GM21381 (cell line): Measurements from ENCODE around the gene ALDH3B1.
A peak's percentile ranks its signal among the peaks of the same experiment; 100 is the strongest.

ENCODE experiments used
- ATAC-seq: cut with Tn5 transposase; IDR thresholded peaks from one replicate; pipeline ENCODE4 v1.9.1; 2021; ENCODE audit warnings: mild to moderate bottlenecking, moderate library complexity; ENCODE audit not compliant: unreplicated experiment

ALDH3B1 gene

GRCh38 chr11:68027667-68028066 is 17.5 kb downstream of the ALDH3B1 start:
- ATAC-seq = no peak

- no peak for ATAC-seq
Observed at GRCh38 chr11:68028802-68029545, 18.8 kb downstream of the ALDH3B1 start.

GRCh38 chr11:68030318-68031143 is 20.4 kb downstream of the ALDH3B1 start, which contains the start of gene NDUFS8:
NDUFS8 (plus strand) TSS chr11:68030681; CDS start chr11:68032152, 1,471 bp downstream.
- peak; percentile 90 for ATAC-seq

- ATAC-seq = no peak
Observed at GRCh38 chr11:68031144-68031464, 21.0 kb downstream of the ALDH3B1 start.

GRCh38 chr11:68032003-68032402 is 21.9 kb downstream of the ALDH3B1 start:
- no peak for ATAC-seq

GRCh38 chr11:68032997-68033707 is 23.0 kb downstream of the ALDH3B1 start:
- ATAC-seq = no peak

- ATAC-seq = no peak
Observed at GRCh38 chr11:68033708-68034045, 23.6 kb downstream of the ALDH3B1 start.

- no peak for ATAC-seq
Observed at GRCh38 chr11:68035266-68035876, 25.2 kb downstream of the ALDH3B1 start.

GRCh38 chr11:68036141-68036716 is 26.1 kb downstream of the ALDH3B1 start:
- ATAC-seq = no peak

GRCh38 chr11:68036717-68037239 is 26.7 kb downstream of the ALDH3B1 start:
- no peak for ATAC-seq

- ATAC-seq = no peak
Observed at GRCh38 chr11:68037411-68038225, 27.5 kb downstream of the ALDH3B1 start.

GRCh38 chr11:68038226-68038717 is 28.1 kb downstream of the ALDH3B1 start:
- ATAC-seq = no peak

GRCh38 chr11:68038718-68039525 is 28.8 kb downstream of the ALDH3B1 start, which contains the start of gene TCIRG1:
TCIRG1 (plus strand) TSS chr11:68039025; CDS start chr11:68041272, 2,247 bp downstream.
- peak; percentile 44 for ATAC-seq

GRCh38 chr11:68039526-68040086 is 29.5 kb downstream of the ALDH3B1 start:
- ATAC-seq = no peak

GRCh38 chr11:68040101-68040956 is 30.2 kb downstream of the ALDH3B1 start:
- ATAC-seq = peak; percentile 45

- ATAC-seq = no peak
Observed at GRCh38 chr11:68040957-68041591, 30.9 kb downstream of the ALDH3B1 start.
